Measurements from ENCODE around the gene CARF.
"Not testable (repeated sequence)": the region's sequence is repeated elsewhere in the genome, so short reads cannot be mapped to it uniquely, and the experiment has no call there.

Gene CARF, protein sequence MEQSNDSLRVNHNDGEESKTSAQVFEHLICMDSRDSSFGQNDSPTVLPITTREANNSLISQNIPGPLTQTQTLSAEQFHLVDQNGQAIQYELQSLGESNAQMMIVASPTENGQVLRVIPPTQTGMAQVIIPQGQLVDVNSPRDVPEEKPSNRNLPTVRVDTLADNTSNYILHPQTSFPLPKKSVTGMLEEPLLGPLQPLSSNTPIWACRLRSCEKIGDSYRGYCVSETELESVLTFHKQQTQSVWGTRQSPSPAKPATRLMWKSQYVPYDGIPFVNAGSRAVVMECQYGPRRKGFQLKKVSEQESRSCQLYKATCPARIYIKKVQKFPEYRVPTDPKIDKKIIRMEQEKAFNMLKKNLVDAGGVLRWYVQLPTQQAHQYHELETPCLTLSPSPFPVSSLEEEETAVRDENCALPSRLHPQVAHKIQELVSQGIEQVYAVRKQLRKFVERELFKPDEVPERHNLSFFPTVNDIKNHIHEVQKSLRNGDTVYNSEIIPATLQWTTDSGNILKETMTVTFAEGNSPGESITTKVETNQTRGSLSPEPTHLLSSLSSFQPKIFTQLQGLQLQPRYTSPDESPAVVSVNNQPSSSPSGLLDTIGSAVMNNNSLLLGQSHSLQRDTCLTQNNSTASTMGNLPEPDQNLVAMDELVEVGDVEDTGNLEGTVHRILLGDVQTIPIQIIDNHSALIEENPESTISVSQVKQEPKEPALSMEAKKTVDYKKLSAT

GRCh38 chr2:202911512-202912341, at the start of gene CARF, which contains the start of gene WDR12:
Gene CARF, plus strand, starts transcription at chr2:202912275. Its CDS starts 29,628 bp downstream, at chr2:202941903.
Gene WDR12, minus strand, starts transcription at chr2:202911673. Its CDS starts 197 bp downstream, at chr2:202911476.
- no peaks in the 10 kb centered on the region for H3K27me3 Mint-ChIP-seq (ENCODE audit: low read depth)
- peak within 1 kb of the TSS; percentile 98 for H3K4me3 Mint-ChIP-seq
- peaks cover 5% of the 10 kb centered on the region for H3K36me3 Mint-ChIP-seq (ENCODE audit: low read depth)
- peak within 1 kb of the TSS; percentile 98 for H3K27ac Mint-ChIP-seq
- peaks cover 16% of the 10 kb centered on the region for H3K4me1 Mint-ChIP-seq (ENCODE audit: low read depth)
- H3K9me3 Mint-ChIP-seq: no peaks in the 10 kb centered on the region

- H3K36me3 Mint-ChIP-seq (ENCODE audit: low read depth): no peaks in the 10 kb centered on the region
Observed at GRCh38 chr2:202870431-202871299, 41.4 kb upstream of the CARF start.

DNA sequence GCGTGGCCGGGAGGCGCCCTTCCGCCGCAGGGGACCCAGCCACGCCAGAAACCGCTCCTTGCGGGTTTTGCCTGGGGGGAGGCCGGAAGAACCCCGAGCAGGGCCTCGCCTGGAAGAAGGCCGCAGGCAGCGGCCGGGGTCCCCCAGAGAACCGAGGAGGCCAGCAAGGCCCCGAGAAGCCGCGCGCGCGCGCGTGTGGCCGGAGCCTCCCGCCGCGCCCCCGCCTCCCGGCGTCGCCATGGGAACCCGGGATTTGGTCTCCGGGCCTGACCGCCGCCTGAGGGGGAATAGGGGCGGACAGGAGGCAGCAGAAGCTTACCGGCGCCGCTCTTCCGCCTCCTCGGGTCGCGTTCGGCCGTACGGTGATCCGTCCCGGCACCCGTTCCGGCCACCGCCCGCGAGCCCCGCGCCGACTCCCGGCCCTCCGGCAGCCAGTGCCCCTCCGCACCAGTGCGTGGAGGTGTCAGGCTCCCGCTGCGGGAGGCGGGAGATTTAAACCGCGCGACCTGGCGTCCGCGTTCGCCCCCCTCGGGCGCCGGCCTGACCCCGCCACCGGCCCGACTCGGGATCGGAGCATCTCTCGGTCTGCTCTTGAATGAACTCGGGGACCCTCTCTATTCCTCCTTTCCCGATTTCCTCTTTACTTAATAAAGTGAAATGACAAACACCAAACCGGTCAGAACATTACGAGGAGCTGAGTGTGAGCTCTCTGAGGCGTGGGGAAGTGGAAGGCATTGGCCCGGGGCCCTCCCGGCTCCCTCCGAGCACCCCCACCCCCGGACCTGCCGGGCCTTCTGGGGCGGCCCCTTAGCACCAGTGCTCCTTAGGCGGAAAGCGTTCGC, 40.6 kb upstream of the CARF start, which contains the start of gene ICA1L:
Gene ICA1L, minus strand, starts transcription at position 467 of the 842 bp plus-strand sequence. CDS start 42,757 bp downstream, outside the sequence.
- Mint-ChIP-seq H3K27ac (peak within 1 kb of the TSS; percentile 71), H3K4me3 (peak within 1 kb of the TSS; percentile 93), H3K4me1 (ENCODE audit: low read depth) (peaks cover 13% of the 10 kb centered on the region), H3K36me3 (ENCODE audit: low read depth) (no peaks in the 10 kb centered on the region), H3K9me3 (no peaks in the 10 kb centered on the region), H3K27me3 (ENCODE audit: low read depth) (peaks cover 3% of the 10 kb centered on the region)

More at GRCh38 chr2:202870431-202871299, 41.4 kb upstream of the CARF start:
- Mint-ChIP-seq H3K4me3 (peak overlapping the region; percentile 93), H3K27ac (peak overlapping the region; percentile 71), H3K27me3 (ENCODE audit: low read depth) (peaks cover 3% of the 10 kb centered on the region), H3K9me3 (no peaks in the 10 kb centered on the region), H3K4me1 (ENCODE audit: low read depth) (peaks cover 13% of the 10 kb centered on the region)

DNA sequence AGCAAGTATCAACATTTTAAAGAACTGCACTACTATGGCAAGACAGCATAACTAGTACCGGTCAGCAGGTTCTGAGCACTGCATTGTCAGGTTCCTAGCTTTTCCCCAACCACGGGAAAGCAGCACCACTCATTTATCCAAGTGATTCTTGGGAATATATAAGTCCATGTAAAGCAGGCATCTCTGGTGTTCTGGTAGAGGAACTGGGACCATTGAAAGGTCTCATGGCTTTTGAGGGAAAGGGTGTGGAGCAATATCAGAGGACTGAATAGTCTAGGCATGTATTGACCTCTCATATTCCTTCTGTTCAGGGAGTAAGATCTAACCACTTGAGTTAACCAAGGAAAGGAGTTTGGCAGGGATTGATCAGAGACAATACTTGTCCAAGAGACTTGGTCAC, 34.4 kb upstream of the CARF start:
- Mint-ChIP-seq H3K9me3 (no peaks in the 10 kb centered on the region), H3K4me1 (ENCODE audit: low read depth) (no peaks in the 10 kb centered on the region), H3K4me3 (no peak overlapping the region), H3K27ac (no peak overlapping the region), H3K36me3 (ENCODE audit: low read depth) (peaks cover 4% of the 10 kb centered on the region), H3K27me3 (ENCODE audit: low read depth) (peaks cover 3% of the 10 kb centered on the region)

GRCh38 chr2:202881570-202881969, 30.5 kb upstream of the CARF start:
- no peaks in the 10 kb centered on the region for H3K9me3 Mint-ChIP-seq
- H3K4me1 Mint-ChIP-seq (ENCODE audit: low read depth): no peaks in the 10 kb centered on the region
- H3K36me3 Mint-ChIP-seq (ENCODE audit: low read depth): peaks cover 22% of the 10 kb centered on the region
- H3K27ac Mint-ChIP-seq: no peak overlapping the region
- H3K27me3 Mint-ChIP-seq (ENCODE audit: low read depth): no peaks in the 10 kb centered on the region
- no peak overlapping the region for H3K4me3 Mint-ChIP-seq

GRCh38 chr2:202883987-202884675, 27.9 kb upstream of the CARF start:
- Mint-ChIP-seq H3K36me3 (ENCODE audit: low read depth) (peaks cover 30% of the 10 kb centered on the region), H3K9me3 (no peaks in the 10 kb centered on the region), H3K27ac (no peak overlapping the region), H3K4me1 (ENCODE audit: low read depth) (no peaks in the 10 kb centered on the region), H3K27me3 (ENCODE audit: low read depth) (no peaks in the 10 kb centered on the region), H3K4me3 (no peak overlapping the region)

- H3K4me3 Mint-ChIP-seq: no peak overlapping the region
- no peaks in the 10 kb centered on the region for H3K9me3 Mint-ChIP-seq
- no peak overlapping the region for H3K27ac Mint-ChIP-seq
- peaks cover 32% of the 10 kb centered on the region for H3K36me3 Mint-ChIP-seq (ENCODE audit: low read depth)
- H3K27me3 Mint-ChIP-seq (ENCODE audit: low read depth): no peaks in the 10 kb centered on the region
- no peaks in the 10 kb centered on the region for H3K4me1 Mint-ChIP-seq (ENCODE audit: low read depth)
Observed at GRCh38 chr2:202885190-202885589, 26.9 kb upstream of the CARF start.

- not testable (repeated sequence) for H3K27me3 Mint-ChIP-seq (ENCODE audit: low read depth); H3K4me1 Mint-ChIP-seq (ENCODE audit: low read depth); H3K4me3 Mint-ChIP-seq; H3K27ac Mint-ChIP-seq; H3K9me3 Mint-ChIP-seq
- H3K36me3 Mint-ChIP-seq (ENCODE audit: low read depth): peaks cover 25% of the 10 kb centered on the region
Observed at GRCh38 chr2:202905507-202905906, 6.6 kb upstream of the CARF start.

- Mint-ChIP-seq H3K27ac (no peak overlapping the region), H3K9me3 (peaks cover 4% of the 10 kb centered on the region), H3K36me3 (ENCODE audit: low read depth) (peaks cover 25% of the 10 kb centered on the region), H3K27me3 (ENCODE audit: low read depth) (no peaks in the 10 kb centered on the region), H3K4me3 (no peak overlapping the region), H3K4me1 (ENCODE audit: low read depth) (peaks cover 17% of the 10 kb centered on the region)
Observed at GRCh38 chr2:202908186-202908585, 3.9 kb upstream of the CARF start.

DNA sequence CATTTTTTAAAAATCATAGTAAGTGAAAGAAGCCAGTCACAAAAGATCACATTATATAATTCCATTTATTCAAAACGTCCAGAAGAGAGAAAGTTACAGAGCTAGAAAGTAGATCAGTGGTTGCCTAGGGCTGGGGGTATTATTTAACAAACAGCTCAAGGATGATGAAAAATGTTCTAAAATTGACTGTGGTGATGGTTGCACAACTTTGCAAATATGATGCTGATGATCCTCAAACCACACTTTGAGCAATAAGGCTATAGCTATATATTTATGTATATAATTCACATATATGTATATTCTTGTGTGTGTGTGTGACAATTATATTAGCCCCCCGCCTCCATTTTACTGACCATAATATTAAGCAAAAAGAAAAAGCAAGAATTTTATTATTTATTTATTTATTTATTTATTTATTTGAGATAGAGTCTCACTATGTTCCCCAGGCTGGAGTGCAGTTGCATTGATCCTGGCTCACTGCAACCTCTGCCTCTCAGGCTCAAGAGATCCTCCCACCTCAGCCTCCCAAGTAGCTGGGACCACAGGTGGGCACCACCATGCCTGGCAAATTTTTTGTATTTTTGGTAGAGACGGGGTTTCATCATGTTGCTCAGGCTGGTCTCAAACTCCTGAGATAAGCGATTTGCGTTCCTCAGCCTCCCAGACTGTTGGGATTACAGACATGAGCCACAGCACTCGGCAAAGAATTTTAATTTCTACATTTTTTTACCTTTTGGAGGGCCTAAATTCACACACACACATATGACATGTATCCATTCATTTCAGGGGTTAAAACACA, 2.5 kb upstream of the CARF start:
- H3K4me1 Mint-ChIP-seq (ENCODE audit: low read depth): peaks cover 18% of the 10 kb centered on the region
- no peak overlapping the region for H3K27ac Mint-ChIP-seq
- peaks cover 16% of the 10 kb centered on the region for H3K36me3 Mint-ChIP-seq (ENCODE audit: low read depth)
- peaks cover 4% of the 10 kb centered on the region for H3K9me3 Mint-ChIP-seq
- H3K4me3 Mint-ChIP-seq: peak overlapping the region; percentile 14
- H3K27me3 Mint-ChIP-seq (ENCODE audit: low read depth): no peaks in the 10 kb centered on the region

- not testable (repeated sequence) for H3K9me3 Mint-ChIP-seq; H3K27ac Mint-ChIP-seq; H3K27me3 Mint-ChIP-seq (ENCODE audit: low read depth)
- Mint-ChIP-seq H3K4me3 (peak overlapping the region; percentile 98), H3K4me1 (ENCODE audit: low read depth) (peaks cover 18% of the 10 kb centered on the region), H3K36me3 (ENCODE audit: low read depth) (peaks cover 12% of the 10 kb centered on the region)
Observed at GRCh38 chr2:202910250-202910649, 1.8 kb upstream of the CARF start.

GRCh38 chr2:202910698-202911097, 1.4 kb upstream of the CARF start:
- Mint-ChIP-seq H3K27me3 (ENCODE audit: low read depth) (no peaks in the 10 kb centered on the region), H3K4me1 (ENCODE audit: low read depth) (peaks cover 18% of the 10 kb centered on the region), H3K36me3 (ENCODE audit: low read depth) (peaks cover 8% of the 10 kb centered on the region), H3K27ac (peak overlapping the region; percentile 49), H3K4me3 (peak overlapping the region; percentile 98), H3K9me3 (peaks cover under 1% of the 10 kb centered on the region)

All from T-helper 1 cell treated with Interleukin-12 subunit alpha and Interleukin-12 subunit beta and Interleukin-4 antibody, amounts not matched to agents 30 μg/mL and 1 μg/mL, for 36 hours (primary cell).